IPS-20b (cell line): Measurements from ENCODE around the gene ANKS1B.

Source experiments
- H3K27ac ChIP-seq: one replicate; pipeline ENCODE4 v1.5.1; 2013; ENCODE audit warnings: low read length
- H3K27me3 ChIP-seq: 2 replicates; pipeline ENCODE4 v1.6.1; 2013; ENCODE audit warnings: mild to moderate bottlenecking, low read length, inconsistent platforms; ENCODE audit not compliant: insufficient read depth
- H3K36me3 ChIP-seq: 2 replicates; pipeline ENCODE4 v1.6.1; 2013; ENCODE audit warnings: low read depth, mild to moderate bottlenecking, inconsistent platforms, low read length, moderate library complexity; ENCODE audit not compliant: insufficient read depth
- H3K4me1 ChIP-seq: 2 replicates; pipeline ENCODE4 v1.6.1; 2013; ENCODE audit warnings: mild to moderate bottlenecking, control low read depth, inconsistent platforms, low read length, moderate library complexity; ENCODE audit not compliant: insufficient read depth
- H3K4me3 ChIP-seq: 2 replicates; pipeline ENCODE4 v1.5.1; 2013; ENCODE audit warnings: mild to moderate bottlenecking, low read length, inconsistent platforms
- H3K9ac ChIP-seq: 2 replicates; pipeline ENCODE4 v1.6.1; 2013; ENCODE audit warnings: low read depth, mild to moderate bottlenecking, inconsistent platforms, low read length, moderate library complexity
- H3K9me3 ChIP-seq: 2 replicates; pipeline ENCODE4 v1.6.1; 2013; ENCODE audit warnings: mild to moderate bottlenecking, low read depth, low read length, inconsistent platforms; ENCODE audit not compliant: insufficient read depth

ANKS1B gene

DNA sequence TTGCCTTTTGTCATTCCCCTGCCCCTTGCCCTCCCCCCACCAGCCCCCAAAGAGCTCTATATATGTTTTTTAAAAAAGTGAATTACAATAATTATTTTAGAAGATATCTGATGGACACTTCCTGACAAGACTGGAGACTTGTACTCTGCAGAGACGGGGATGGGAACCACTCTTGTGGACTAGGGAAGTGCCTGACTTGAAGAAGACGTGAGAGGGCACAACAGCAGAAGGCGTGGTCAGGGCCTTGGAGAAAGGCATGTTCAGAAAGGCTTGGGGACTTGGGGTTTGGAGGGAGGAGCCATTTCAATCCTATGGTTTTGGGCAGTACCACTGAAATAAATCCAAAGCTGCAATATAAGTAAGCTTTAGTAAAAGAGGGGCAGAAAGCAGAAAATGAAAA lies 1184.9 kb downstream of the ANKS1B start:
- Histone ChIP-seq H3K4me1 (no peaks in the 10 kb centered on the region; the same call in 1 of the 2 replicates), H3K27ac (no peak overlapping the region), H3K27me3 (no peaks in the 10 kb centered on the region), H3K36me3 (no peaks in the 10 kb centered on the region), H3K9me3 (no peaks in the 10 kb centered on the region), H3K4me3 (no peak overlapping the region), H3K9ac (no peak overlapping the region)

- H3K4me1 ChIP-seq = no peaks in the 10 kb centered on the region; the same call in 1 of the 2 replicates
- H3K27ac ChIP-seq = no peak overlapping the region
- no peaks in the 10 kb centered on the region for H3K27me3 ChIP-seq
- H3K36me3 ChIP-seq = no peaks in the 10 kb centered on the region
- no peaks in the 10 kb centered on the region for H3K9me3 ChIP-seq
- H3K4me3 ChIP-seq = no peak overlapping the region
- H3K9ac ChIP-seq = no peak overlapping the region
Observed at GRCh38 chr12:98799146-98799810, 1185.5 kb downstream of the ANKS1B start.

- H3K27me3 ChIP-seq = no peaks in the 10 kb centered on the region
- no peaks in the 10 kb centered on the region for H3K9me3 ChIP-seq
- H3K27ac ChIP-seq = no peak overlapping the region
- no peaks in the 10 kb centered on the region for H3K36me3 ChIP-seq
- H3K4me3 ChIP-seq = no peak overlapping the region
- H3K4me1 ChIP-seq = no peaks in the 10 kb centered on the region; the same call in 1 of the 2 replicates
- H3K9ac ChIP-seq = no peak overlapping the region
Observed at GRCh38 chr12:98797200-98797599, 1187.5 kb downstream of the ANKS1B start.

- H3K27me3 ChIP-seq = no peaks in the 10 kb centered on the region
- H3K36me3 ChIP-seq = no peaks in the 10 kb centered on the region
- H3K4me3 ChIP-seq = no peak overlapping the region
- H3K4me1 ChIP-seq = no peaks in the 10 kb centered on the region; the same call in 1 of the 2 replicates
- H3K27ac ChIP-seq = no peak overlapping the region
- H3K9me3 ChIP-seq = no peaks in the 10 kb centered on the region
- no peak overlapping the region for H3K9ac ChIP-seq
Observed at GRCh38 chr12:98796745-98797144, 1188.0 kb downstream of the ANKS1B start.

DNA sequence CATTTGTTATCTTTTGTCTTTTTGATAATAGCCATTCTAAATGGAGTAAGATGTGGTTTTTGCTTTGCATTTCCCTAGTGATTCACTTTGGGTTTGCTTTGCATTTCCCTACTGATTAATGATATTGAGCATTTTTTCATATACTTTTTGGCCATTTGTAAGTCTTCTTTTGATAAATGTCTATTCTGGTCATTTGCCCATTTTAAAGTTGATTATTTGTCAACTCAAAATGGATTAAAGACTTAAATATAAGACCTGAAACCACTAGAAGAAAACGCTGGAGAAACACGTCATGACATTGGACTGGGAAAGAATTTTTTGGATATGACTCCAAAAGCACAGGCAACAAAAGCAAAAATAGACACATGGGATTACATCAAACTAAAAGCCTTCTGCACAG lies 1191.6 kb downstream of the ANKS1B start:
- Histone ChIP-seq H3K27ac (no peak overlapping the region), H3K27me3 (no peaks in the 10 kb centered on the region), H3K4me1 (no peaks in the 10 kb centered on the region), H3K36me3 (no peaks in the 10 kb centered on the region), H3K9ac (no peak overlapping the region), H3K9me3 (no peaks in the 10 kb centered on the region), H3K4me3 (no peak overlapping the region)

DNA sequence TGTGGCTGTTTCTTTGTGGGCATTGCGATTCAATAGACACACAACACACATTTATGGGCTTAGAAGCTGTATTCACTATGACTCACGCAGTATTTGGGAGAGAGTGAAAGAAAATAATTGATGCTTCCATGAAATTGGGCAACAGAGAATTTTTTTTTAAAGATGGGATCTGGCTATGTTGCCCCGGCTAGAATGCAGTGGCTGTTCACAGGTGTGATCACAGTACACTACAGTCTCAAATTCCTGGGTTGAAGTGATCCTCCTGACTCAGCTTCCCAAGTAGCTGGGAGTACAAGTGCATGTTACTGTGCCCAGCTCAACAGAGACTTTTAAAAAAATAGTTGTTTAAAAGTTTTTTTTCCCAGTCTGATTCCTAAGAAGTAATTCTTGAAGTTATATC lies 1193.3 kb downstream of the ANKS1B start:
- Histone ChIP-seq H3K27me3 (no peaks in the 10 kb centered on the region), H3K4me3 (no peak overlapping the region), H3K9ac (no peak overlapping the region), H3K4me1 (no peaks in the 10 kb centered on the region), H3K27ac (no peak overlapping the region), H3K36me3 (no peaks in the 10 kb centered on the region), H3K9me3 (no peaks in the 10 kb centered on the region)

DNA sequence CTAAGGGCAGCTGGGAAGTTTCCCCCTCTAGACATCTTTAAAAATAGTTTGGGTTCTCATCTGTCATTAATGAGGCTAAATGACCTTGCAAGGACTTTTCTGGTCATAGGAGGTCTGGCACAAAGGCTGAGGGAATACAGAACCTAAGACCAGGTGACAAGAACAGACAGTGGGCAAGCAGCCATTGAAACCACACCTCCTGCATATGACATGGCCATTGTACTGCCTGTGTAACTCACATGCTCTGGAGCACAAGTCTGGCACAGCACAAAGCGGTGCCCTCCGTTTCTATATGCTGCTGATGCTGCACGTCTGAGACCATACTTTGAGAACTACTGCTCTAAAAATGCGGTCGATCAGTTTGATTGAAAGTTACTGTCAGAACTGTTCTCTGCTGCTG lies 1196.3 kb downstream of the ANKS1B start:
- no peak overlapping the region for H3K9ac ChIP-seq
- no peaks in the 10 kb centered on the region for H3K36me3 ChIP-seq
- no peak overlapping the region for H3K27ac ChIP-seq
- no peaks in the 10 kb centered on the region for H3K27me3 ChIP-seq
- H3K4me1 ChIP-seq = no peaks in the 10 kb centered on the region
- H3K4me3 ChIP-seq = no peak overlapping the region
- H3K9me3 ChIP-seq = no peaks in the 10 kb centered on the region

DNA sequence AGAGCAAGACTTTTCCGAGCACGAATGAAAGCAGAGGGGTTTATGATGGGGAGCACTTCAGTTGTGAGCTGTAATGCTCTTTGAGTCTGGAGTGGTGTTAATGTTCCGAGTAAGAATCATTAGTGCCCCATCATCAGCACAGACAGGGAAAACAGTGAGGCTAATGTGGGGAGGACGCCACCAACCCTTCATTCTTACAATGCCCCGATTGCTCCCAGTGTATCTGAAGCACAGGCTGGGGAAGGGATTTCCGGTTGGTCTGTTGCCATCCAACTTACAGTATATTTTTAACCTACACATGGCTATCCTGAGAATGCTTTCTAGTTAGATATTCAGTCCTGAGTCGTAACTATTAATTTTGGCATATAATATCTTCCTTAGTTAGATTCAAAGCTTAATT lies 1198.1 kb downstream of the ANKS1B start:
- Histone ChIP-seq H3K4me1 (no peaks in the 10 kb centered on the region), H3K9ac (no peak overlapping the region), H3K36me3 (no peaks in the 10 kb centered on the region), H3K27me3 (no peaks in the 10 kb centered on the region), H3K9me3 (no peaks in the 10 kb centered on the region), H3K27ac (no peak overlapping the region), H3K4me3 (no peak overlapping the region)

GRCh38 chr12:98783420-98783819 lies 1201.3 kb downstream of the ANKS1B start:
- Histone ChIP-seq H3K27ac (no peak overlapping the region), H3K4me3 (no peak overlapping the region), H3K36me3 (no peaks in the 10 kb centered on the region), H3K9ac (no peak overlapping the region), H3K9me3 (no peaks in the 10 kb centered on the region), H3K27me3 (no peaks in the 10 kb centered on the region), H3K4me1 (no peaks in the 10 kb centered on the region)

DNA sequence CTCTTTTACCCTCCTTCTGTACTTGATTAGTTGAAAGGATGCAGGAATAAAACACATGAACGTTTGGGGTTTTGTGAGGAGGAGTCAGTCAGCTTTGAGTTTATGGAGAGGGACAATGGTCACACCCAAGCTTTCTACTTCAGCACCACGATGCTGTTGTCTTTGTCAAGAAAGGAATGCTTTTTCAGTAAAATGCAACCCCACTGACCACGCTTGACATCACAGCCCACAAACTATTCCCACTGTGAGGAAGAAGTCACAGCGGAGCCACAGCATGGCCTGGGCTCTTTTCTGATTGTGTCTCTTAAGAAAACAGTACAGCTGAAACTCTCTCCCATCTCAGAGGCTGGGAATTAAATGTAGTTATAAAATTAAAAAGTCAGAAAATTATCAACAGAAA lies 1204.5 kb downstream of the ANKS1B start:
- Histone ChIP-seq H3K9ac (no peak overlapping the region), H3K4me3 (no peak overlapping the region), H3K4me1 (no peaks in the 10 kb centered on the region), H3K27ac (no peak overlapping the region), H3K27me3 (no peaks in the 10 kb centered on the region), H3K36me3 (no peaks in the 10 kb centered on the region), H3K9me3 (no peaks in the 10 kb centered on the region)

DNA sequence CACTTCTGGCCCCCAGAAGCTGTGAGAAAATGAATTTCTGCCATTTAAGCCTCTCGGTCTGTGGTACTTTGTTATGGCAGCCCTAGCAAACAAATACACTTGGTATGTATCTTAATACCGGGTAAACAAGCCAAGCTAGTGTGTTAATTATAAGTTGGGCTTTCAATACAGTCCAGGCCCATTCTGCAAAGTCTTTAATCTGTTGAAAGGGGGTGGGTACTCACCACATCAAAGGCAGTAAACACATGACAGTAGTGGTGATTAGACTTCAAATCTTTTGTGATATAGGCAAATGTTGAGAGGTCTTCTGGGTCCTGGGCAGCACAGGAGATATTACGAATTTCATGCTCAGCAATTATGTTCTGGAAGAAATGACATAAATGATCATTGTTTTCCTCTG lies 1211.9 kb downstream of the ANKS1B start:
- H3K9me3 ChIP-seq = peaks cover 6% of the 10 kb centered on the region; the same call in 1 of the 2 replicates
- no peak overlapping the region for H3K9ac ChIP-seq
- H3K27me3 ChIP-seq = no peaks in the 10 kb centered on the region
- H3K4me3 ChIP-seq = no peak overlapping the region
- H3K36me3 ChIP-seq = no peaks in the 10 kb centered on the region
- no peak overlapping the region for H3K27ac ChIP-seq
- H3K4me1 ChIP-seq = no peaks in the 10 kb centered on the region

- H3K27ac ChIP-seq = no peak overlapping the region
- no peak overlapping the region for H3K9ac ChIP-seq
- no peaks in the 10 kb centered on the region for H3K27me3 ChIP-seq
- peaks cover 6% of the 10 kb centered on the region; the same call in 1 of the 2 replicates for H3K9me3 ChIP-seq
- no peaks in the 10 kb centered on the region for H3K4me1 ChIP-seq
- H3K36me3 ChIP-seq = no peaks in the 10 kb centered on the region
- H3K4me3 ChIP-seq = no peak overlapping the region
Observed at GRCh38 chr12:98771811-98772752, 1212.7 kb downstream of the ANKS1B start.
